GM21786 (cell line): Measurements from ENCODE around the gene ZNF396.

Experiments used
- ATAC-seq: cut with Tn5 transposase; IDR thresholded peaks from one replicate; pipeline ENCODE4 v1.9.1; 2021; ENCODE audit not compliant: unreplicated experiment

The ZNF396 gene

DNA sequence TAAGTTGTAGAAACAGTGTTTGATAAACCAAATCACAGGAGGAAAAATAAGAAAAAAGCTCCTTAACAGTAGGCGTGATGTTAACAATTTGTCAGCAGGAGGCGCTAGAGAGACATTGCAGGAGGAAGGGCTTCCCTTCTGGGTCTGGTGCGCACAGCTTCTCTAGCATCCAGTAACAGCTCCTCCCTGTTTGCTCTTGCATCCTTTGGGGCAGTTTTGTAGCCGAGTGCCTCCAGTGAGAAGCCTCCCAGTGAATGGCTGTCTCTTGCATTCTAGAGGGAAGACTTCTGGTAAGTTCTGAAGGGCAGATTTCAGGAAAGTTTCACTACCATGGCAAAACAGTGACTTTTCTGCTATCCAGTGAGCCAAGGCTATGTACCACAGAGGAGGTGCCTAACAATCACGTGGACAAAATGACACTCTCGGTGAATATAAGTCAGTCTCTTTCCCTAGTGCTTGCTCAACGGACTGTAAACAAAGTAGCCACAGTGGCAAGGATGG, 9.5 kb upstream of the ZNF396 start:
- ATAC-seq = peak; percentile 78

GRCh38 chr18:35383136-35383535, 6.0 kb upstream of the ZNF396 start:
- ATAC-seq = no peak

DNA sequence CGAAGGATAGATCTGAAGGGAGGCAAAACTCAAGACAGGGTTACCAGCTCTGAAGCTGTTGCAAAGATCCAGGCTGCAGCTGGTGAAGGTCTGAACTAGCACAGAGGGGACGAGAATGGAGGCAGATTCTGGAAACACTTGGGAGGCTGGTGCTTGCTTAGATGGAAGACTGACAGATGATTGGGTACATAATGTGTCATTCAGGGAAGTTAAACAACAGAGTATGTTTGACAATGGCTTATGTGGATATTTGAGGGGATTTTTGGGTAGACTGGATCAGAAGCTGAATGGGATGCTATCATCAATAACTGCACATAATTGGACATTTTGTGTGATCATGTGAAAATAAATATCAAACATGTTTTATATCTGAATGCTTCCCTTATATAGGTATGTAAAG, 2.3 kb upstream of the ZNF396 start:
- no peak for ATAC-seq

GRCh38 chr18:35378574-35378896, 1.4 kb upstream of the ZNF396 start:
- no peak for ATAC-seq

GRCh38 chr18:35377875-35378573, 887 bp upstream of the ZNF396 start:
- ATAC-seq = no peak

GRCh38 chr18:35376393-35376741, 770 bp downstream of the ZNF396 start:
- peak; percentile 59 for ATAC-seq

GRCh38 chr18:35374708-35375107, 2.4 kb downstream of the ZNF396 start:
- no peak for ATAC-seq

- ATAC-seq = no peak
Measured at GRCh38 chr18:35371412-35372195, 5.5 kb downstream of the ZNF396 start.

GRCh38 chr18:35369126-35369525, 8.0 kb downstream of the ZNF396 start:
- no peak for ATAC-seq

DNA sequence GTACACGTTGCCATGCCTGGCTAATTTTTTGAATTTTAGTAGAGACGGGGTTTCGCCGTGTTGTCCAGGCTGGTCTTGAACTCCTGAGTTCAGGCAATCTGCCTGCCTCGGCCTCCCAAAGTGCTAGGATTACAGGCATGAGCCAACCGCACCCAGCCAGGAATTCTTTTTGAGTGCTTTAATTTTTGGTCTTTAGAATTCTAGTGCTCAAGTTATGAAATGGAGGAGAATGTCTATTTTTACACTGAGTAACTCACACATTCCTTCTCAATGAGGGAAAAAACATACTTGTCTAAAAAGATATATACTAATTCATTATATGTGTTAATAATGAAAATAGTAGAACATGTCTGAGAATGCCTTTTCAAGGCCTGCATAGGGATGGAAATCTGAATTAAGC, 8.5 kb downstream of the ZNF396 start:
- ATAC-seq = no peak

- ATAC-seq = no peak
Measured at GRCh38 chr18:35362531-35362930, 14.6 kb downstream of the ZNF396 start.

DNA sequence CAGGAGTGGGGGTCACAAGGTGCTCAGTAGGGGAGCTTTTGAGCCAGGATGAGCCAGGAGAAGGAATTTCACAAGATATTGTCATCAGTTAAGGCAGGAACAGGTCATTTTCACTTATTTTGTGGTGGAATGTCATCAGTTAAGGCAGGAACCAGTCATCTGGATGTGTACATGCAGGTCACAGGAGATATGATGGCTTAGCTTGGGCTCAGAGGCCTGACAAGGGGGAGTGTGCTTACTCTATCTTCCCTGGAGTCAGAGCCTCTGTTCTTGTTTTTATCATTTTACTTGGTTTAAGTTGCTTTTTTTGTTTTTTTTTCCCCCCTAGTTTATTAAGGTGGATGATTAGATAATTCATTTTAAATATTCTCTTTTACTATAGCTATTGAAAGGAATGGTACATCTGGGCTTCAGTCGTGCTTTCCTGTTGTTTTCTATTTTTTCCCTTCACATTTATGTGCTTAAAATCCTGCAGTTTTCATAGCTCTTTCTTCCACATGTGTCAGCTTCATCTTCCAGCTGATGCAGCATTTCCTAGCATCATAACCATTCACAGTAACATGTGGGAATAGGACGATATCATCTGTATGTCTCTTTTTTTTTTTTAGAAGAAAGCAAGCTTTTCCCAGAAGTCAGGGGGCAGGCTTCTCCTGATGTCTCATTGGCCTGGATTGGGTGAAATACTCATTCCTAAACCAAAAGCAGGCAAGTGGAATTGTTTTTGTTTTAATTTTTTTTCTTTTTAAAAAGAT, 15.4 kb downstream of the ZNF396 start:
- ATAC-seq = no peak

- ATAC-seq = peak; percentile 100
Measured at GRCh38 chr18:35355140-35355618, 22.0 kb downstream of the ZNF396 start.

- no peak for ATAC-seq
Measured at GRCh38 chr18:35352778-35353177, 24.4 kb downstream of the ZNF396 start.

DNA sequence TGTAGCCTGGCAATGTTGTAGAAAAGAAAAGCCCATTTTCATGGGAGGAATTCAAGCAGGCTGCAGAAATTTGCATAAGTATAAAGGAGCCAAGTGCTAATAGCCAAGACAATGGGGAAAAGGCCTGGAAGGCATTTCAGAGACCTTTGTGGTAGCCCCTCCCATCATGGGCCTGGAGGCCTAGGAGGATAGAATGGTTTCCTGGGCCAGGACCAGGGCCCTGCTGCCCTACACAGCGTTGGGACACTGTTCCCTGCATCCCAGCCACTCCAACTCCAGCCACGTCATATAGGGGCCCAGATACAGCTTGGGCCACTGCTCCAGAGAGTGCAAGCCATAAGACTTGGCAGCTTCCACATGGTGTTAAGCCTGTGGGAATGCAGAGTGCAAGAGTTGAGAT, 24.9 kb downstream of the ZNF396 start:
- no peak for ATAC-seq

- ATAC-seq = no peak
Measured at GRCh38 chr18:35348001-35348400, 29.1 kb downstream of the ZNF396 start.

- ATAC-seq = no peak
Measured at GRCh38 chr18:35345950-35346349, 31.2 kb downstream of the ZNF396 start.

DNA sequence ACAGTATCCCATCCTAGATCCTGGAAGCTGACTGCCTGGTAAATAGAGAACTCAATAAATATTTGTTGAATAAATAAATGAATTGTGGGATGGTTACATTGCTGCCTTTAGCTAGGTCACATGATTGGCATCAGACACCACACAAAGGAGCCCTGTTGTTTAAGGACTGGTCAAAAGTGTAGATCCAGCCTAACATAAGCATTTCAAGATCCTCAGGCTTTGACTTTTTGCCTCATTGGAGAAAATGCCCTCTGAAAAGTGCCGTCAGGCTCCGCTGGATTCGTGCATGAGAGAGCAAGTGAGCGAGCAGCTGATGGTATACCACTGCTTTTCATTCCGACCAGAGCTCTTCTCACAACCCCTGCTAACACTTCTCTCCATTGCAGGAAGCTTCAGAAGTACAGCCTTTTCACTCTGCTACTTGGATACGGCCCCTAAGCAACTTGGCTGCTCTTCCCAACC, 31.6 kb downstream of the ZNF396 start:
- peak; percentile 40 for ATAC-seq

DNA sequence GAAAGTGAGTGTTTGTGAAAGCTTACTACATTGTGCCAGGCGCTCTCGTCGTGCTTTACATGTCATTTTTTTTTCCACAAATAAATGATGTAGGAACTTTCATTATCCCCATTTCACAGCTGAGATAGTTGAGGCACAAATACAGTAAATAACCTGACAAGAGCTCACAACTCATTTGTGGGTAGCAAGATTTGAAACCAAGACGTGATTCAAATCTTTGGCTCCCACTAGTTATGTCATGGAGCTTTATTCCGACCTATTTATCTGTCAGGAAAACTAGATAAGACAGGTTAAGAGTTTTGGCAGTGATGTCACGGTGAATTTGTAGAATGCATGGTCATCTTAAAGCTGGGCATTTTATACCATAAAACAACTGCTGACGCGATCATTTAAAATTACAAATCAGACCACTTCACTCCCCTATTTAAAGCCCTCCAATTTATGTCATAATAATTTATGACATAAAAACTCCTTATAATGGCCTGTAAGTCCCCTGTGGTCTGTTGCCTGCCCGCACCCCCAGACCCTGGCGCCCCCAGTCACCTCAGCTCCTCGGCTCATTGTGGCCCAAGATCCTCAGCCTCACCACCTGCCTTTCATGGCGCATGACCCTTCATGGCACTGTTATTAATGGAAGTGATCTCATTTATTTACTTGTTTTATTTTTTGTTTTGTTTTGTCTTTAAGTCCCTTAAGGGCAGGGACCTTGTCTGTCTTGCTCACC, 32.2 kb downstream of the ZNF396 start:
- no peak for ATAC-seq

DNA sequence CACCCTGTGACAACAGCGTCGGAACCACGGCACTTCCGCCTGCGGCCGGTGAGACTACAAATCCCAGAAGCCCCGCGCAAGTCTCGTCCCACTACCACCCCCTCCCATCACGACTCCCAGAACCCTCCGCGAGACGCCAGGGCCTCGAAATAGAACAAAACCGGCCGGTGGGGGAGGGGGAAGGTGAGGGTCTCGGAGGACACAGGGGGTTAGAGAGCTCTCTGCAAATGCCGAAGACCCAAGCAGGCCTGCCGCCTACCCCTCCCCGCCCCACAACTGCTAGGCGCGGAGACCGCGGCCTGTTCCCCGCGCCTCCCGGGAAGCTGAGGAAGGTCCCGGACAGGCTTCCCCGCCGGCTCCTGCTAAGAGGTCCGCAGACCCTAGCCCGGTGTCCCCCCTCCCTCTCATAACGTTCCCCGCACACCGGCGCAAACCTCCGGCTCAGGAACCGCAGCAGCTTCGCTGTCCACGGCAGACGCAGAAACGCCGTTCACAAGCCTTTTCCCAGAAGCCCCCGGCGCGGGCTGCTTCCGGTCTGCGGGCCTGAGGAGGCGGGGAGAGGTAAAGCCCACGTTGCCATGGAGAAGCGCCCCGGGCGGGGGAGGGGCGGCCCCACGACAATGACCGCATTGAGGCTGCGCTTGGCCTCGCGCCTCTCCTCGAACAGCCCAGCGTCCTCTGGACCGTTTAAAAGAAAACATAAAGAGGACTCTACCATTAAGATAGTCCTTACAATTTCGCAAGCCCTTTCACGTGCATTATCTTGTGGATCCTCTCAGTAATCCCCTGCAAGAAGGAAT, 33.0 kb downstream of the ZNF396 start, which contains the start of gene ZNF24:
Gene ZNF24 (minus strand): TSS at position 485 of the 800 bp plus-strand sequence. CDS start 3,770 bp downstream, outside the sequence.
- peak; percentile 88 for ATAC-seq
